Measurements from ENCODE around the gene SERGEF.

Gene SERGEF

DNA sequence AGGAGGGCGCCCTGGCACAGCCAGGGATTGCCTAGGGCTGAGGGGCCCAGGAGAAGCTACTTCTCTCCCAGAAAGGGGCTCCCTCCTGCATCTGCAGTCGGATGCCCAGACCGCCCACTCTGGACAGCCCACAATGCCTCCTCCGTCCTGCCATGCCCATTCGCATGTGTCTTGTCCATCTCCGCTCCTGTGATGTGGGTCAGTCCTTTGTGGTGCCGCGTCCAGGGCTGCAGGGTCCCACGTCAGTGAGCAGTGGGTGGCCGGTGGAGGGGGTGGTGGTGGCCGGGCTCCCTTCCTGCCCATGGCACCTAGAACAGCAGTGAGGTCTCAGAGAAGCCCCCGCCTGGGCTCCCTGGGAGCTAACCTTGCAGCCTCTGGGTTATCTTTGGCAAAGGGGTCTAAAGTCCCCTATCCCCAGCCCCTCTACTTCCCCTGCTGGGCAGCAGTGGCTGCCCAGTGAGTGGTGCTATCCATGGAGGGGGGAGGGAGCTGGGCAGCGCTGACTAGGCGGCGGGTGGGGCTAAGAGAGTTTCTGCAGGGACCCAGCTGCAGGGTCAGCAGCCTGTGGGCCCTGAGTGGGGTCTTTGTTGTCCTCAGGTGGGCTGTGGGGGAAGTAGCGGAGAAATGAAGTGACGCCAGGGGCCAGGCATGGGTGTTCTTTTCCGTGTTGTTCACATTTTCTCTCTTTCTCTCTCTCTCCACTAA lies 237.2 kb downstream of the SERGEF start:
- TF ChIP-seq, protein P1, sequence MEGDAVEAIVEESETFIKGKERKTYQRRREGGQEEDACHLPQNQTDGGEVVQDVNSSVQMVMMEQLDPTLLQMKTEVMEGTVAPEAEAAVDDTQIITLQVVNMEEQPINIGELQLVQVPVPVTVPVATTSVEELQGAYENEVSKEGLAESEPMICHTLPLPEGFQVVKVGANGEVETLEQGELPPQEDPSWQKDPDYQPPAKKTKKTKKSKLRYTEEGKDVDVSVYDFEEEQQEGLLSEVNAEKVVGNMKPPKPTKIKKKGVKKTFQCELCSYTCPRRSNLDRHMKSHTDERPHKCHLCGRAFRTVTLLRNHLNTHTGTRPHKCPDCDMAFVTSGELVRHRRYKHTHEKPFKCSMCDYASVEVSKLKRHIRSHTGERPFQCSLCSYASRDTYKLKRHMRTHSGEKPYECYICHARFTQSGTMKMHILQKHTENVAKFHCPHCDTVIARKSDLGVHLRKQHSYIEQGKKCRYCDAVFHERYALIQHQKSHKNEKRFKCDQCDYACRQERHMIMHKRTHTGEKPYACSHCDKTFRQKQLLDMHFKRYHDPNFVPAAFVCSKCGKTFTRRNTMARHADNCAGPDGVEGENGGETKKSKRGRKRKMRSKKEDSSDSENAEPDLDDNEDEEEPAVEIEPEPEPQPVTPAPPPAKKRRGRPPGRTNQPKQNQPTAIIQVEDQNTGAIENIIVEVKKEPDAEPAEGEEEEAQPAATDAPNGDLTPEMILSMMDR (IDR thresholded peaks at IDR 0.05): no peak

DNA sequence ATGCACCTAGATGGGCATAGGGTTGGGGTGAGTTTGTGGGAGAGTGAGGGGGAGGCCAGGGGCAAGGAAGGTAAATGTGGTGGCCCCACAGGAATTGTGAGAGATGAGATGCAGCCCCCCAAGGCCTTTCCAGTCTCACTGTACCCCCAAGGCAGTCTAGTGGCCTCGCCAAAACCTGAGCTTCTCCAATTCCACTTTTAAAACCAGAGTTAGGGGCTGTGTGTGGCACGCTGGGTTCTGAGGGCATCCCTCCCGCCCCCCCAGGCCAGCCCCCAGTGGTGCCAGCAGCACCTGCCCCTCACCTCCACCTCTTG lies 237.9 kb downstream of the SERGEF start:
- TF ChIP-seq, protein P1 (IDR thresholded peaks at IDR 0.05): no peak

DNA sequence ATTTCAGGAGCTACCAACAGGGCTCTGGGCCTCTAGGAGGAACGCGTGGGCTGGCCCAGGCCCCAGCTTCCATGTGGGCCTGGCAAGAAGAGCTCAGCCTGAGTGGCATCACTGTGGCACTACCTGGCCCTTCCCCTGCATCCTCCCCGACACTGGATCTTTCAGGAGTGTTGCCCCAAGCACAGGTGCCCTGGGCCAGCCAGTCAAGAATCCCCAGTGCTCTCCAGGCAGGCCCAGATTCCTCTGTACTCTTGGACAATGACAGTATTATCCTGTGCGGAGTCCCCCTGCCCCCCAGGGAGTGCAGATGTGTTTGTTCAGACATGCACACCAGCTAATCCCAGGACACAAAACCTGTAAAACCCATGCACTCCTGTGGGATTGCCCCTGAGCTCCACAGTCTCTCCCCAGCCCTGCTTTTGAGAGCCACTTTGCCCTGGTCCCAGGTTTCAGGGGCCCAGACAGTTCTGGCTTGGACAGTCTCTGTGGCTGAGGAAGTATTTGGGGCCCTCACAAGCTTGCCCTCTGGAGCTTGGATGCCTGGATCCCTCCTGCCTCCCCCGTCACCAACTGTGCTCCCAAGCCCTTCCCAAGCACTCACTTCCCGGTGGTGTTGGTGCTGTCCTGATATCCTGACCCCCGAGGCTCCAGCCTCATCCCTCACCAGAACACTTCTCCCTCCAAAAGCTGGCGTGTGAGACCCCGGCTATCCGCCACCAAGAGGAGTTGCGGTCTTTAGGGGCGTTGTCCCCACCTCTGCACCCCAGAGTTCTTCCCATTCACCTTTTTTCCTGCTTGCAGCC lies 238.4 kb downstream of the SERGEF start:
- TF ChIP-seq, protein P1 (IDR thresholded peaks at IDR 0.05): no peak

DNA sequence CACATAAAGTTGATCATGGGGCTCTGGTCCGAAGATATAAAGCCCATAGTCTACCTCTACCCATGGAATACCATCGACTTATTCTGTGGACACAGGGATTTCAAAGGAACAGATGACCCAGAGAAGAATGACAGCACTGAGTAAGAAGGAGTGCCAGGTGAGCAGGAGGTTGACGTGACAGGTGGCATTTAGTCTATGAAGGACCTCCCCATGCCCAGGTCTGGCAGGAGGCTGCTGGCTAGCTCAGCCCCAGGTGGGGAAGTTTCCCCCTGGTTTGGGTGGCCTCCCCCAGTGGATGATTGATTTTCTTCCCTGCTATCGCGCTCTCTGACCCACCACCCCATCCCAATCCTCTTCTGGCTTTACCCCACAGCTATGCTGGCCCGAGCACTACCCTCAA lies 239.2 kb downstream of the SERGEF start:
- TF ChIP-seq, protein P1 (IDR thresholded peaks at IDR 0.05): no peak

DNA sequence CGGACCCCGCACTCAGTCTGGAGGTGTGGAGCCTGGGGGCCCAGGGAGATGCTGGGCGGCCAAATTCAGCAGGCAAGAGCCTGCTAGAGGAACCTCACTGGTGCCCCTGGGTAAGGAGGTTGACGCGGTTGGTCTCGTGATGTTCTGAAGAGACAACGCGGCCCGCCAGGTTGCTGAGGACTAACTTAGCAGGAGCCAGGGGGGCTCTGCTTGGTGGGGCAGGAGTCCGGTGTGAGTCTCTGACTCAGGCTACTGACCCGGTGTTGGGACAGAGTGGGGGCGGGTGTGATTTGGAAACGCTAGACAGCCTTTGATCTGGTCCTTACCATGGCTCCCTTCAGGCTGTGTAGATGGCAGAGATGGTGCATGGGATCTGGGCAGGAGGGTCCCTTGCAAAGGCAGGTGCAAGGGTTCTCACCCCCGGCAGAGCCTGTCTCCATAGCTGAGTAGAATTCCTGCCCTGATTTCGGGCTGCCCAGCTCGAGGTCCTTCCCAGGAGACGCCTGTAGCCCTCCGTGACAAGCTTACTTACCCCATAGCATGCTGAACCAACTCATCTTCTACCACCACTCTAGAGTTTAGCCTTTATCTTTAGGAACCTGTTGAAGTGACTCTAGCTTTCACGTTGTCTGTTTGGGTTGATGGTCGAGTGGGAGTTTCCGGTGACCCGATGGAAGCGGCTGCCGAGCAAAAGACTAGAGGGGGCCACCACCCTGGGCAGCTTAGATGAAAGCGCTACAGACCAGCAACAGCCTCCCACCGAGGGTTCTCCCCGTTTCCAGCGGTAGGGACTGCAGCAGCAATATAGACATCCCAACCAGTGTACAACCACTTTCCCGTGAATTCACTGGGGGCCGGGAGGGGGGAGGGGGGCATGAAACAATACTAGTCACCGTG lies 239.9 kb downstream of the SERGEF start:
- TF ChIP-seq, protein P1 (IDR thresholded peaks at IDR 0.05): no peak

DNA sequence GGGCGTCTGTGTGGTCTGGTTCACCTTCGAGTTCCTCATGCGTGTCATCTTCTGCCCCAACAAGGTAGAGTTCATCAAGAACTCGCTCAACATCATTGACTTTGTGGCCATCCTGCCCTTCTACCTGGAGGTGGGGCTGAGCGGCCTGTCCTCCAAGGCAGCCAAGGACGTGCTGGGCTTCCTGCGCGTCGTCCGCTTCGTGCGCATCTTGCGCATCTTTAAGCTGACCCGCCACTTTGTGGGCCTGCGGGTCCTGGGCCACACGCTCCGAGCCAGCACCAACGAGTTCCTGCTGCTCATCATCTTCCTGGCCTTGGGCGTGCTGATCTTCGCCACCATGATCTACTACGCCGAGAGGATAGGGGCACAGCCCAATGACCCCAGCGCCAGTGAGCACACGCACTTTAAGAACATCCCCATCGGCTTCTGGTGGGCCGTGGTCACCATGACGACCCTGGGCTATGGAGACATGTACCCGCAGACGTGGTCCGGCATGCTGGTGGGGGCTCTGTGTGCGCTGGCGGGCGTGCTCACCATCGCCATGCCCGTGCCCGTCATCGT lies 240.9 kb downstream of the SERGEF start:
- TF ChIP-seq, protein P1 (IDR thresholded peaks at IDR 0.05): no peak

DNA sequence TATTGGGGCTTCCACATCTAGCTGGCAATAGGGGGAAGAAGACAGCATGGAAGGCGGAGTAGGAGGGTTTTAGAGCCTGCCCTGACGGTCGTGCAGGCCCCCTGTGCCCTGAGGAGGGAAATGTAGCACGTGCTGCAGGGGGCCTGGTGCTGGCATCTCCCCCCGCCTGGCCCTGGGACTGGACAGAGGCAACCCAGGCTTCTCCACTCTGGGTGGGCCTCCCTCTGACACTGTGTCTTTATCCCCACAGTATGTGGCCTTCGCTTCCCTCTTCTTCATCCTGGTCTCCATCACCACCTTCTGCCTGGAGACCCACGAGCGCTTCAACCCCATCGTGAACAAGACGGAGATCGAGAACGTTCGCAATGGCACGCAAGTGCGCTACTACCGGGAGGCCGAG lies 241.4 kb downstream of the SERGEF start:
- TF ChIP-seq, protein P1 (IDR thresholded peaks at IDR 0.05): no peak
